Activated T-cell treated with anti-CD3 and anti-CD28 coated beads, Interleukin-2, amount 50 U/mL, for 48 hours (primary cell): ENCODE data around the gene NLRP7.
"Not testable (repeated sequence)": the region's sequence is repeated elsewhere in the genome, so short reads cannot be mapped to it uniquely, and the experiment has no call there.

Experiments used
- DNase-seq, 2 experiments: peaks; one replicate each; pipeline ENCODE4 v3.0.0-alpha.2; 2020

Gene NLRP7

GRCh38 chr19:54947381-54947780 is at the start of gene NLRP7:
NLRP7 (minus strand) TSS chr19:54947530.
- no peak for DNase-seq

GRCh38 chr19:54995561-54995960 is 48.2 kb upstream of the NLRP7 start:
- DNase-seq, result no peak

- DNase-seq, result not testable (repeated sequence)
Observed at GRCh38 chr19:54989531-54989930, 42.2 kb upstream of the NLRP7 start.

- not testable (repeated sequence) for DNase-seq
Observed at GRCh38 chr19:54982562-54982961, 35.2 kb upstream of the NLRP7 start.

- peak; percentile 23 to 32 for DNase-seq
Observed at GRCh38 chr19:54973229-54974090, 26.1 kb upstream of the NLRP7 start.

- DNase-seq, result not testable (repeated sequence)
Observed at GRCh38 chr19:54971446-54971845, 24.1 kb upstream of the NLRP7 start.

- DNase-seq, result no peak
Observed at GRCh38 chr19:54969647-54970046, 22.3 kb upstream of the NLRP7 start.

GRCh38 chr19:54967611-54968010 is 20.3 kb upstream of the NLRP7 start:
- no peak for DNase-seq

GRCh38 chr19:54965055-54965454 is 17.7 kb upstream of the NLRP7 start:
- DNase-seq, result not testable (repeated sequence)

GRCh38 chr19:54959840-54960239 is 12.5 kb upstream of the NLRP7 start:
- no peak for DNase-seq

- DNase-seq, result no peak
Observed at GRCh38 chr19:54955376-54955775, 8.0 kb upstream of the NLRP7 start.

- not testable (repeated sequence) for DNase-seq
Observed at GRCh38 chr19:54953345-54953713, 6.0 kb upstream of the NLRP7 start.

GRCh38 chr19:54952591-54953344 is 5.4 kb upstream of the NLRP7 start:
- DNase-seq, result no peak

- not testable (repeated sequence) for DNase-seq
Observed at GRCh38 chr19:54950580-54950979, 3.2 kb upstream of the NLRP7 start.

- DNase-seq, result no peak
Observed at GRCh38 chr19:54949412-54949811, 2.1 kb upstream of the NLRP7 start.

GRCh38 chr19:54943772-54944361 is 3.5 kb downstream of the NLRP7 start:
- DNase-seq, result not testable (repeated sequence)

GRCh38 chr19:54939538-54939937 is 7.8 kb downstream of the NLRP7 start:
- DNase-seq, result not testable (repeated sequence)

GRCh38 chr19:54938906-54939305 is 8.4 kb downstream of the NLRP7 start:
- DNase-seq, result no peak

GRCh38 chr19:54937926-54938325 is 9.4 kb downstream of the NLRP7 start:
- DNase-seq, result peak in 1 of 2 experiments; percentile 17

- no peak for DNase-seq
Observed at GRCh38 chr19:54928299-54928698, 19.0 kb downstream of the NLRP7 start.

GRCh38 chr19:54923276-54923675 is 24.1 kb downstream of the NLRP7 start:
- DNase-seq, result no peak

GRCh38 chr19:54921082-54921481 is 26.2 kb downstream of the NLRP7 start:
- no peak for DNase-seq
